GM13976 (cell line): ENCODE results near the gene FAM193B.

Source experiments
- DNase-seq: peaks from one replicate; pipeline ENCODE4 v3.0.0; 2012; ENCODE audit warnings: low spot score
- in situ Hi-C: fragments of 300-500 bp; cut with MboI; formaldehyde crosslinking; loops from one replicate; pipeline ENCODE4 v1.12.0; 2022; ENCODE audit warnings: low sequenced_read_pairs, mixed read lengths, inconsistent platforms; ENCODE audit not compliant: unreplicated experiment
- TF ChIP-seq, protein P1 (sequence below): IDR thresholded peaks from 2 replicates; pipeline ENCODE4 v1.5.1; 2012; ENCODE audit warnings: borderline replicate concordance, mild to moderate bottlenecking; ENCODE audit not compliant: insufficient read depth; ENCODE audit errors: extremely low read depth, missing control alignments, control extremely low read depth

FAM193B gene

DNA sequence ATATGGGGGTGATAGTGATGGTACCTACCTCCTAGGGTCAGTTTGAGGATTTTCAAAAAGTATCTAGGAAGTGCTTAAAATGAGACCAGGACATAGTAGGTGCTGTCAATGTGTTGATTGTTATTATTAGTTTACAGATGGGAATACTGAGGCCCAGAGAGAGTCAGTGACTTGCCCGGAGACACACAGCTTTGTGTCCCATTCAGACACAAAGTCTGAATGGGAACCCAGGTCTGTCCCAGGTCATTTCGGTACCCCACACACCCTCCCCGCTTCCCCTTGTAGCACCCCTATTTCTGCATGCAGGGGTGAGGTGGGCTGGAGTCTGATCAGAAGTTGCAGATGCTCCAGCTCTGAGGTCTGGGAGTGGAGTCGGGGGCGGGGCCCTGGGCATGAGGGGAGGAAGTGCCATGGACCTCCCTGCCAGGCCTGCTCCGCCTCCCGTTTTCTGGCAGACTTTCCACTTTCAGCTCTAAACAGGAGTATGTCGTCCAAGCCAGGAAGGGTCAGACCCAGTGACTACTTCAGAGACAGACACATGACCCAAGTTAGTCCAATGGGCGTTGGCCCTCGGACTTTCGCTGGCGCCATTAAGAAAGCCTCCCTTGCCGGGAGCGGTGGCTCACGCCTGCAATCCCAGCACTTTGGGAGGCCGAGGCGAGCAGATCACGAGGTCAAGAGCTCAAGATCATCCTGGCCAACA is 77.7 kb downstream of the FAM193B start:
- in situ Hi-C loops, result no loop called here
- no peak for DNase-seq
- TF ChIP-seq, protein P1, sequence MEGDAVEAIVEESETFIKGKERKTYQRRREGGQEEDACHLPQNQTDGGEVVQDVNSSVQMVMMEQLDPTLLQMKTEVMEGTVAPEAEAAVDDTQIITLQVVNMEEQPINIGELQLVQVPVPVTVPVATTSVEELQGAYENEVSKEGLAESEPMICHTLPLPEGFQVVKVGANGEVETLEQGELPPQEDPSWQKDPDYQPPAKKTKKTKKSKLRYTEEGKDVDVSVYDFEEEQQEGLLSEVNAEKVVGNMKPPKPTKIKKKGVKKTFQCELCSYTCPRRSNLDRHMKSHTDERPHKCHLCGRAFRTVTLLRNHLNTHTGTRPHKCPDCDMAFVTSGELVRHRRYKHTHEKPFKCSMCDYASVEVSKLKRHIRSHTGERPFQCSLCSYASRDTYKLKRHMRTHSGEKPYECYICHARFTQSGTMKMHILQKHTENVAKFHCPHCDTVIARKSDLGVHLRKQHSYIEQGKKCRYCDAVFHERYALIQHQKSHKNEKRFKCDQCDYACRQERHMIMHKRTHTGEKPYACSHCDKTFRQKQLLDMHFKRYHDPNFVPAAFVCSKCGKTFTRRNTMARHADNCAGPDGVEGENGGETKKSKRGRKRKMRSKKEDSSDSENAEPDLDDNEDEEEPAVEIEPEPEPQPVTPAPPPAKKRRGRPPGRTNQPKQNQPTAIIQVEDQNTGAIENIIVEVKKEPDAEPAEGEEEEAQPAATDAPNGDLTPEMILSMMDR, result no peak

DNA sequence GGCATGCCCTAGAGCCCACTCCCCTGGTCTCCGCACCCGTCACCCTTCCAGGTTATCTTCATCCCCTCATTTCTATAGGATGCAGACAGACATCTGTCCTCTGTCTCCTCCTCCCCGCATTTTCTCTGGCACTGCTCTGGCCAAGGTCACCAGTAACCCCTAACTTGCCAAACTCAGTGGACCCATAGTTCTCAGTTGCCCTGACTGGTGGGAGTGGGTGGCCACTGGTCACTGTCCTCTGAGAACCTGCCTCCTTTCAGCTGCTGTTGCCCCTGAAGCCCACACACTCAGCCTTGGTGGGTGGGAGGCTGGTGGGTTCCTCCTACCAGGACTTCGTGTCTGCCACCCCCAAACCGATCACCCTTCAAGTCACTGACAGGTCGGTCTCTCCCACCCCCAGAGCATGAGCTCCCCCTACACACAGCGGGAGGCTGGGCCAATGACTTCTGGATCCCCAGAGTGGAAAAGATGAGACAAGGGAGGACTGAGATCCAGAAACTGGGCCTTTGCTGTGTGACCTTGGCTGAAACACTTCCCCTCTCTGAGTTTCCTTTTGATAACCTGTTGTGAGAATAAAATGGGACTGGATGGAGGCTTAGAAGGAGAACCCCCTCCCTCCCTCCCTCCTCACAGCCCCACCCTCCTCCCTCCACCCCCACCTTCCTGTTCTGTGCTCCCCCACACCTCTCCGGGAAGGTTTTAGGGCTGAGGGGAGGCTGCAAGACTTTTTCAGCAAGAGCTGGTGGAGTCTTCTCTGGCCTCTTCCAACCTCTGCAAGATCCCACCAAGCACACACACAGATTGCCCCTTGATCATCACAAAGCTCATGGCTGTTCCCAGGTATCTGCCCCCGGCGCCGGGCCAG is 78.6 kb downstream of the FAM193B start:
- DNase-seq, result no peak
- in situ Hi-C loops, result no loop called here
- TF ChIP-seq, protein P1, result no peak

DNA sequence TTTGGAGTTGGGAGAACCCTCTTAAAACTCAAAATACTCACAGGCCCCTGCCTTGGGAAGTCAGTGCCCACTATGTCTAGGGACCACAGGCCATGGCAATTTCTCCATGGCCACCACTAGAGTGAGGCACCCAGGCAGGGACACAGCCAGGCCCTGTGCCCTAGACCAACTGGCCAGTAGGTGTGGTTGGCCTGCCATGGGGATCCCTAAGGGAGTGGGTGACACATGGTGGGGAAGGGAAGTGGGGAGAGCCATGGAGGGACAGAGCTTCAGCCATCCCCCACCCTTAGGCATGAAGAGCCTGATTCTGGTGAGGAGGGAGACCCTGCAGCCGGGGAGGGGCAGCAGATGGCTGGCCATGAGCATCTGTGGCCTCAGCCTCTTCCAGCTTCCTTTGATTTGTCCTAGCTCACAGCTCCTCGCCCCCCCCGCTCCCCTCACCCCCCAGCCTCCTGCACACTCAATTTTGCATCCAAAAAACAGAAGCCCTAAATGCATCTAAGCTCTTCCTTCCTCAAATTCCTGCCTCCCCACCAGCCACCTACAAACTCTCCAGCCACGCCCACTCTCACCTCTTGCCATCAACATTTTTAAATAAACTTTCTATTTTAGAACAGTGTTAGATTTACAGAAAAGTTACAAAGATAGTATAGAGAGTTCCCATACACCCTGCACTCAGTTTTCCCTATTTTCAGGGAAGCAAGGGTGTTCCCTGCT is 79.4 kb downstream of the FAM193B start:
- TF ChIP-seq, protein P1, result no peak
- in situ Hi-C loops, result no loop called here
- no peak for DNase-seq

DNA sequence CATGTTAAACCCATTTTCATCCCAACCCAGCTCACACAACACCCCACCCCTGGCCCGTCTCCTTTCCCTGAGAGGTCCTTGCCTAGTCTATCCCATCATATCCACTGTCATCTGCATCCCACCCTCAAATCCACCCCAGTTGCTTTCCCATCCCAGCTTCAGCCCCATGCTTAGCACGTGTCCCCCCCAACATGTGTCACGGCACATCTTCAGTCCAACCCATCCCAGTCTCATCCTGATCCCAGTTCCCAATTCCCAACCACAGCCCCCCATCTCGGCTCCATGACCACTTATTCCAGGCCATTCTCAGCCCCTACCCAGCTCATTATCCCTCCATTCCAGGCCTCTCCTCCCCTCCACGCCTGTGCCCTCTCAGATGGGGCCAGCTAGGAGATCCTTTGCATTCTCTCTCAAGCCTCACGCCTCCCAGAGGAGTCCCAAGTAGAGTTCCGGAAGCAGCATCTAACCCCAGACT is 80.3 kb downstream of the FAM193B start:
- TF ChIP-seq, protein P1, result no peak
- in situ Hi-C loops, result no loop called here
- no peak for DNase-seq

DNA sequence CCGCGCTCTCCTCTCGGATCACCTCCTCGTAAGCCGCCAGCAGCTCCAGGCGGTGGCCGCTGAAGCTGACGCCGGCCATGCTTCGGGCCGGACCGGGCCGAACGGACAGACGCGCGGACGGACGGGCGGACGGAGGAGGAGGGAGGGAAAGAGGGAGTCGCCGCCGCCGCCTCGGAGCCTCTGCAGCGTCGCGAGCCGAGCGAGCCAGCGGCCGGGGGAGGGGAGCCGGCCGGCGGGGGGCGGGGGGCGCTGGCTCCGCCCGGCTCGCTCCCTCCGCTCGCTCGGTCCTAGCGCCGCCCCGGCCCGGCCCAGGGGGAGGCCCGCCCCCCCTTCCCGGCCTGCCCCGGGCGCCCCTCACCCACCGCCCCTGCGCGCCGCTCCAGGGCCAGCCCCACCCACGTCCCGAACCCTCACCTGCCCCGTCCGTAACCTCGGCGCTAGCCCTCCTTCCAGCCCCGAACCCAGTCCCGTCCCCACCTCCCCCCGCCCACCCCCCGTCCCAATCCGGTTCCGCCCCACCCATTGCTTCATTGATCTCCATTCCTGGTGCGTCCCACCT is 80.8 kb downstream of the FAM193B start, which contains the start of gene DBN1:
TSS of gene DBN1 (minus strand) at position 192 of the 559 bp plus-strand sequence. CDS start at position 79, 113 bp downstream.
- DNase-seq, result peak; percentile 91
- TF ChIP-seq, protein P1, result no peak
- in situ Hi-C loops, result no loop called here
